Non-pigmented ciliary epithelial cell (primary cell): ENCODE results near the gene GDPD1.
"Not testable (repeated sequence)": the region's sequence is repeated elsewhere in the genome, so short reads cannot be mapped to it uniquely, and the experiment has no call there.

Experiments used
- DNase-seq: peaks from one replicate; pipeline ENCODE4 v3.0.0-alpha.2; 2010; ENCODE audit warnings: low read depth

GDPD1 gene

GRCh38 chr17:59254742-59255141 is 34.4 kb downstream of the GDPD1 start:
- DNase-seq, result no peak

- DNase-seq, result no peak
Measured at GRCh38 chr17:59257101-59257500, 36.8 kb downstream of the GDPD1 start.

DNA sequence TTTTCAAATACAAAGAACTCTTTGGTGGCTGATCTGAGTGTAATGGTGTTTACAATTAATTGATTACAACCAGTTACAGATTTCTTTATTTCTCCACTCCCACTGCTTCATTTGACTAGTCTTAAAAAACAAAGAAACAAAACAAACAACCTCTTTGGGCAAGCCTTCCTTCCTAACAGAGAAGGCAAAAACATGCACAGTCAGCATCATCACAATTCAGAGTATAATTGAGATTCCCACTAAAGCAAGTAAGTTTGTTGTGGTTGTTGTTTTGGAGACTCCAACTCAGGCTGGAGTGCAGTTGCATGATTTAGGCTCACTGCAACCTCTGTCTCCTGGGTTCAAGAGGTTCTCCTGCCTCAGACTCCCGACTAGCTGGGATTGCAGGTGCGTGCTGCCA is 40.4 kb downstream of the GDPD1 start:
- no peak for DNase-seq

DNA sequence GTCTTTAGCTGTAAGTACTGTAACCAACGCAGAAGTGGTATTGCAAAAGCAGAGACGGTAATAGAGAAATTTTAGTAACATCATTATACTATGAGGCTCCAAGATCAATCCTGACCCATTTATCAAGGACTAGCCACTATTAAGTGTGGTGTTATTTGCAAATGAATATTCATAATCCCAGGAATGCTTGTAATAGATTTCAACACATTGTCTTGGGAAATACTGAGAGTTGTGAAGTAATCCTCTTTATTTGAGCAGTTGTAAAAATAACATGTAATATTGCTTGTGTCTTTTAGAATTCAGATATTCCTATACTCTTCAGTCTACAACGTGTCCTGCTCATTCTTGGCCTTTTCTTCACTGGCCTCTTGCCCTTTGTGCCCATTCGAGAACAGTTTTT is 46.4 kb downstream of the GDPD1 start:
- DNase-seq, result no peak

GRCh38 chr17:59267776-59268175 is 47.5 kb downstream of the GDPD1 start:
- no peak for DNase-seq

DNA sequence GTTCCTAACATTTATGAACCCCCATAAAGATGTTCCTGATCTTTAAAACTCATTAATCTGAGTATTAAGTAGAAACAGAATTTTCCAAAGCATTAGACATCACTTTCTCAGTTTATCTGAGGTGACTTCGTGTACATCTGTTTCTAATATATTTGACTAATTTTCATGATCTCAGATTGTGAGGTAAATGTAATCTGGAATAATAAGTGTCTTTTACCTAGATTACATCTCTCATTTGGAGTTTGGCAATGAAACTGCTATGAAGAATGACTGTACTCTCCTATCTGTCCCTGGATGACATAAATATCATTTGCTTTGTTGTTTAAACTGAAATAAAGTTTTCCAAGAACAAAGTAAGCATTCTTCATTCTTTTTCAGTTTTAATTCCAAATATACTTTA is 55.3 kb downstream of the GDPD1 start:
- no peak for DNase-seq

- DNase-seq, result no peak
Measured at GRCh38 chr17:59277031-59277430, 56.7 kb downstream of the GDPD1 start.

DNA sequence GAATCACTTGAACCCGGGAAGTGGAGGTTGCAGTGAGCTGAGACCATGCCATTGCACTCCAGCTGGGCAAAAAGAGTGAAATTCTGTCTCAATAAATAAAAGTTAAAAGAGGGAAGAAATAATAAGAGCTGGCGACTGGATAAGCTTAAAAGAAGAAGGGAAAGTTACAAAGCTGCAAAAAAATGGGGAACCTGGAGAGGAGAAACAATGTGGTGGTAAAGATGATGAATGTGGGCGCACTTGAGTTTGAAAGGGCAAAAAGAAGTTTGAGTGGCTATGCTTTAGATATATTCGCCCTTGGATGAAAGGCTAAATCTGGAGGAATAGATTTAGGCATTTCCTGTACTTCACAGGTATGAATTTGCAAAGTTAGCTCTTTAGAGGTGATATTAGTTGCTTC is 58.1 kb downstream of the GDPD1 start:
- no peak for DNase-seq

DNA sequence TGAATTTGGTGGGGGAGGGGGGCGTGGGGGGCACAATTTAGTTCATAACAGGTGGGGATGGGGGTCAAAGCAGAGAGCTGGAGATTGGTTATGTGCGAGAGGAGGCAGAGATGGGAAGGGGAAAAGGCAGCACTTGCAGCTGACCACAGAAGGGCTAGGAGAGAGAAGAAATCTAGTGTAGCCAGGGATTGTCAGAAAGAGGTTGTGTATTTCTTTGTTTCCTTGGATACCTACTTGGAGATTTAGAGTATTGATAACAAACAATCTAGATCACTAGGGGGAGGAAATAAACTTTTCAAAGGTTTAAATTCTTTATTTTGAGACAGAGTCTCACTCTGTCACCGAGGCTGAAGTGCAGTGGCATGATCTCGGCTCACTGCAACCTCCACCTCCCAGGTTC is 64.0 kb downstream of the GDPD1 start:
- no peak for DNase-seq

DNA sequence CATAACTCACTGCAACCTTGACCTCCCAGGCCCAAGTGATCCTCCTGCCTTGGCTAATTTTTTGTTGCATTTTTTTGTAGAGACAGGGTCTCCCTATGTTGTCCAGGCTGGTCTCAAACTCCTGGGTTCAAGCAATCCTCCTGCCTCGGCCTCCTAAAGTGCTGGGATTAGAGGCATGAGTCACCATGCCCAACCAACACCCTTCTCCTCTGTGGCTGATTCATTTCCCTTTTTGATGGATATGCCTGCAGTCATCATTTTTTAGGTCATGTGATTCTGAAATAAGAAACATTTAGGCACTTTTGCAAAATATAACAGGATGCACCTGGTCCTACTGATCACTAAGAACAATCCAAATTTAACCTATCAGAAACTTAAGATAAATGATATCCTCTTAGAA is 67.1 kb downstream of the GDPD1 start:
- DNase-seq, result peak; percentile 6

DNA sequence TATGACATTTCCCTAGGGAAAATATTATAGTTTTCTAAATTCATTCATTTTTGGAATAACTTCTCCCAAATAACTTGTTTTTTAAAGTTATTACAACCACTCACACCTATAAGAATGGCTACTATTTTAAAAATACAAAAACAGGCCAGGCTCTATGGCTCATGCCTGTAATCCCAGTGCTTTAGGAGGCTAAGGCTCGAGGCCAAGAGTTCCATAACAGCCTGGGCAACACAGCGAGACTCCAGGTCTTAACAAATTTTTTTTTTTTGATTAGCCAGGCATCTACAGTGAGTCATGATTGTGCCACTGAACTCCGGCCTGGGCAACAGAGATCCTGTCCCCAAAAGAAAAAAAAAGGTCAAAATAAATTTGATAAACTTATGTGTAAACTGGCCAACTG is 67.6 kb downstream of the GDPD1 start:
- DNase-seq, result no peak

DNA sequence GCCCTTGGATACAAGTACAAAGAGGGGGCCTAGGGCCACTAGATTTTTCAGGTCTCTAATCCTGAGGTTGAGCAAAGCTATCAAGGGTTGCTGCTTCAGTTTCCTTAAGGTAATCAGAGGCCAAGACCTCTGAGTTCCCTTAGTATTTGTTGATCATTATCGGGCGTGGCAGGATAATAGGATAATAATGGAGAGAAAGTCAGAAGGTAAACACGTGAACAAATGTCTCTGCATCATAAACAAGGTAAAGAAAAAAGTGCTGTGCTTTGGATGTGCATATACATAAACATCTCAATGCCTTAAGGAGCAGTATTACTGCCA is 69.6 kb downstream of the GDPD1 start:
- DNase-seq, result no peak

GRCh38 chr17:59290302-59290998 is 70.1 kb downstream of the GDPD1 start:
- not testable (repeated sequence) for DNase-seq

- DNase-seq, result no peak
Measured at GRCh38 chr17:59292174-59292523, 71.8 kb downstream of the GDPD1 start.

- no peak for DNase-seq
Measured at GRCh38 chr17:59296190-59296589, 75.9 kb downstream of the GDPD1 start.

- no peak for DNase-seq
Measured at GRCh38 chr17:59298521-59298920, 78.2 kb downstream of the GDPD1 start.

DNA sequence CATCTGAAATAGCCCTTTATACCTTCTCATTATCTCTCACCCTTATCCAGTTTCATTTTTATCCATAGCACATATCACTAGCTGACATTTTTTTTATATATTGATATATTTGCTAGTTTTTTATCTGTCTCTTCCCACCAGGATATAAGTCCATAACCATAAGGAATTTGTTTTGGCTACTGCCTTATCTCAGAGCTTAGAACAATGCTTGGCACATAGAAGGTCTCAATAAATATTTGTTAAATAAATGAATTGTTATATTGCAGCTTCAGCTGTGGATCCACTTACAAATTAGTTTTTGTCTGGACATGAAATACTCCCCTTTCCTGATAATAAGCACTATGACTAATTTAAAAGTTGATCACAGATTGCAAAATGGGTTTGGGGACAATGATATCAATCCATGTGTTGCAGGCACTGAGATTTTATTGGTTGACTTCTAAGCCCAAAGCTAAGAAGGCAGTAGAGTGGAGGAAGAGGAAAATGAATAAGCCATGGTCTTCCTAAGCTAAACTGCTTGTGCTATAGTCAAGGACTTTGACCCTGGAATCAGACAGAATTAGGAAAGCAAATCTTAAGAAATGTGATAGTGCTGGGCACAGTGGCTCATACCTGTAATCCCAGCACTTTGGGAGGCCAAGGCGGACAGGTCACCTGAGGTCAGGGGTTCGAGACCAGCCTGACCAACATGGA is 79.2 kb downstream of the GDPD1 start:
- no peak for DNase-seq

DNA sequence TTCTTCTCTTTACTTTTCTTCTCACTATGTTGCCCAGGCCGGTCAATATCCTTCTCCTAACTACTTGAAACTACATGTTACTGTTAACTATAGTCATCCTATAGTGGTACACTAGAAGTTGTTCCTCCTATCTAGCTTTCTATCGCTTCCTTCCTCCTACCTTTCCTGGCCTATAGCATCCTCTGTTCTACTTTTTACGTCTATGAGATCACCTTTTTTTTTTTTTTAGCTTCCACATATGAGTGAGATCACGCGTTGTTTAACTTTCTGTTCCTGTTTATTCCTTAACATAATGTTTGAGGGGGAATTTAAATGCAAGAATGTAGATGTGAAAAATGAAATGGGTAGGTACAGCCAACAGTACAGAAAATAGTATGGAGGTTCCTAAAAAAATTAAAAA is 80.6 kb downstream of the GDPD1 start:
- no peak for DNase-seq

DNA sequence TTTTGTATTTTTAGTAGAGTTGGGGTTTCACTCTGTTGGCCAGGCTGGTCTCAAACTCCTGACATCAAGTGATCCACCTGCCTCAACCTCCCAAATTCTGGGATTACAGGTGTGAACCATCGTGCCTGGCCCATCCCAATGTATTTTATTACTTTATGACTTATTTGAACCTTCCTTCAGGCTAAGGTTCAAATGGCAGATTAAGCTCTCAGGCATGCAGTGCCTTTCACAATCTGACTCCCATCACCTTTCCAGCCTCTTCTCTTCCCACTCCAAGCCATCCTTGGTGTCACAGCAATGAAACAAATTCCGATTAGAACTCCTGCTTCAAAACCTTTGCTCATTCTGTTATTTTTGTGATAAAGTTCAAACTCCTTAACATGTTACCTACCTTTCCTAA is 84.5 kb downstream of the GDPD1 start:
- no peak for DNase-seq

GRCh38 chr17:59310263-59310920 is 90.1 kb downstream of the GDPD1 start:
- no peak for DNase-seq

GRCh38 chr17:59311051-59311468 is 90.7 kb downstream of the GDPD1 start:
- DNase-seq, result no peak

- DNase-seq, result not testable (repeated sequence)
Measured at GRCh38 chr17:59311521-59311920, 91.2 kb downstream of the GDPD1 start.

- no peak for DNase-seq
Measured at GRCh38 chr17:59315866-59316265, 95.6 kb downstream of the GDPD1 start.
